Osteocyte (in vitro differentiated cells): Measurements from ENCODE around the gene SCART1. TPM values are rescaled to one million over a fixed set of nuclear protein-coding genes. Genes with fewer than 3 reads are reported as not detected.

Source experiments
- DNase-seq: peaks from one replicate; pipeline ENCODE4 v3.0.0; 2021; ENCODE audit warnings: mixed read lengths; ENCODE audit not compliant: unreplicated experiment; ENCODE audit errors: extremely low spot score
- H3K27ac Mint-ChIP-seq: one replicate; pipeline ENCODE4 v1.8.0; 2021; ENCODE audit warnings: mild to moderate bottlenecking, mixed read lengths; ENCODE audit not compliant: unreplicated experiment
- H3K27me3 Mint-ChIP-seq: one replicate; pipeline ENCODE4 v1.8.0; 2021; ENCODE audit warnings: mixed read lengths; ENCODE audit not compliant: unreplicated experiment
- H3K36me3 Mint-ChIP-seq: one replicate; pipeline ENCODE4 v1.8.0; 2021; ENCODE audit warnings: mixed read lengths; ENCODE audit not compliant: unreplicated experiment
- H3K4me1 Mint-ChIP-seq: one replicate; pipeline ENCODE4 v1.8.0; 2021; ENCODE audit warnings: mixed read lengths; ENCODE audit not compliant: unreplicated experiment
- H3K4me3 Mint-ChIP-seq: one replicate; pipeline ENCODE4 v1.8.0; 2021; ENCODE audit warnings: mild to moderate bottlenecking, moderate library complexity, mixed read lengths; ENCODE audit not compliant: unreplicated experiment
- H3K9me3 Mint-ChIP-seq: one replicate; pipeline ENCODE4 v1.8.0; 2021; ENCODE audit warnings: mixed read lengths; ENCODE audit not compliant: unreplicated experiment
- CTCF ChIP-seq: fragments of 200-600 bp; sonication (generic); IDR thresholded peaks from 2 replicates; pipeline ENCODE4 v1.5.0; 2021; ENCODE audit warnings: antibody characterized with exemption, mild to moderate bottlenecking, moderate library complexity
- total RNA-seq: library from RNA; stranded (reverse); gene quantifications from 2 replicates; pipeline ENCODE4 v1.2.1, GENCODE V29; 2021

The SCART1 gene
- total RNA-seq, 1 donor from 2014 or later, result 3.2 TPM

- Mint-ChIP-seq H3K27me3 (no peaks in the 10 kb centered on the region), H3K9me3 (peaks cover 9% of the 10 kb centered on the region), H3K4me1 (no peaks in the 10 kb centered on the region), H3K36me3 (peaks cover 8% of the 10 kb centered on the region), H3K4me3 (no peak overlapping the region), H3K27ac (no peak overlapping the region)
- TF ChIP-seq CTCF, result no peak
- no peak for DNase-seq
Measured at GRCh38 chr10:133442191-133442966, 11.4 kb upstream of the SCART1 start.

DNA sequence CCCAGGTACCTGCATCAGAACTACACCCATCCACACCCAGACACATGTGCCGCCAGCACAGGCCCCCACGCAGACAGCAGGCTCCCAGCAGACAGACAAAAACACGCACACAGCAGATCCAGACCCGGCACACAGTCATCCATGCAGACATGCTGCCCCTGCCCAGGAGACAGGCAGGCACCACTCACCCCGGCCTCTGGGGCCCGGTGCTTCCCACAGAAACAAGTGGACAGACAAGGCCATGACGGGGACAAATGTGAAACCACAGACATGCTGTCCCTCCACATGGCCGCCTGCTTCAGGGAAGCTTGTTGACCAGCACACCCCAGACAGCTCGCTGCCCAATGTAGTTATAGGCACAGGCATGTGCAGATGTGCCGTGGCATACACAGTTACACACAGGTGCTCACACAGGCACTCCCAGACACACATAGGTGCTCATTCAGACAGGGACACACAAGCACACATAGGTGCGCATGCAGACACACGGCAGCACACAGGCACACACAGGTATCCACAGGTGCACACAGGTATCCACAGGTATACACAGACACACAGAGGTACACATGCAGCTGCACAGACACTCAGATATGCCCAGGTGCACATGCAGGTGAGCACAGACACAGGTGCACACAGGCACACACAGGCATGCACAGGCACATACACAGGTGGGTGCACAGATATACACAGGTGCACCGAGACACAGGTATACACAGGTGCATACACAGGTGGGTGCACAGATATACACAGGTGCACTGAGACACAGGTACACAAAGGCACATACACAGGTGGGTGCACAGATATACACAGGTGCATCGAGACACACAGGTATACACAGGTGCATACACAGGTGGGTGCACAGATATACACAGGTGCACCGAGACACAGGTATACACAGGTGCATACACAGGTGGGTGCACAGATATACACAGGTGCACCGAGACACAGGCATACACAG is 10.5 kb upstream of the SCART1 start:
- Mint-ChIP-seq H3K27ac (no peak overlapping the region), H3K36me3 (peaks cover 15% of the 10 kb centered on the region), H3K4me1 (no peaks in the 10 kb centered on the region), H3K9me3 (peaks cover 18% of the 10 kb centered on the region), H3K4me3 (no peak overlapping the region), H3K27me3 (no peaks in the 10 kb centered on the region)
- no peak for TF ChIP-seq CTCF
- no peak for DNase-seq

- Mint-ChIP-seq H3K9me3 (peaks cover 30% of the 10 kb centered on the region), H3K36me3 (peaks cover 18% of the 10 kb centered on the region), H3K4me1 (no peaks in the 10 kb centered on the region), H3K27me3 (no peaks in the 10 kb centered on the region), H3K27ac (no peak overlapping the region), H3K4me3 (no peak overlapping the region)
- TF ChIP-seq CTCF, result no peak
- no peak for DNase-seq
Measured at GRCh38 chr10:133444342-133445267, 9.1 kb upstream of the SCART1 start.

DNA sequence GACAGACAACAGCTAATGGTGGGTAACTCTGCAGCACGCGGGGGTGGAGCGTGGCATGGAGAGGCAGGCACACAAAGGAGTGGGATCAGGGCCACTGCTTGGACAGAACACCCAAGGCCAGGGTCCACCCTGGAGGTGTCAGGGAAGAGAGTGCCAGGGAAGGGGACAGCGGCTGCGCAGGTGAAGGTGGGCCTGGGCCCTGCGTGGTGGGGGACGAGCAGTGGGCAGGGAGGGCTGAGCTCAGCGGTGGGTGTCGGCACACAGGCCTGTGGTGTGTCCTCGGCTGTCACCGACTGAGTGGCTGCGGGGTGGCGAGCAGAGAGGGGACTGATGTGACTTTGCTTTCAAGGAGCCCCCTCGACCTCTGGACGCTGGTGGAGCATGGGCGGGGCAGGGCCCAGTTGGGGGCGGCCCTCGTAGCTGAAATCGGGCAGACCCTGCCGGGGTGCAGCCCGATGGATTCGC is 8.4 kb upstream of the SCART1 start:
- Mint-ChIP-seq H3K27me3 (no peaks in the 10 kb centered on the region), H3K9me3 (peaks cover 30% of the 10 kb centered on the region), H3K4me3 (no peak overlapping the region), H3K36me3 (peaks cover 18% of the 10 kb centered on the region), H3K27ac (no peak overlapping the region), H3K4me1 (no peaks in the 10 kb centered on the region)
- no peak for DNase-seq
- no peak for TF ChIP-seq CTCF
